ENCODE data around the gene MAP3K14. TPM values are rescaled to one million over a fixed set of nuclear protein-coding genes. Genes with fewer than 3 reads are reported as not detected.
A peak's percentile ranks its signal among the peaks of the same experiment; 100 is the strongest.

The MAP3K14 gene
- polyA plus RNA-seq, 1 of the 3 experiments (the other 2 are of a cell fraction), result 11.9 TPM

- TF ChIP-seq CHD2 (IDR thresholded peaks at IDR 0.05; ENCODE audit: low read length, partially characterized antibody), result peak; percentile 82
- peak; percentile 90 for TF ChIP-seq TEAD4 (IDR thresholded peaks at IDR 0.05; ENCODE audit: borderline replicate concordance, insufficient read depth)
- TF ChIP-seq JUND (IDR thresholded peaks at IDR 0.05), result peak; percentile 90
- peak; percentile 76; the same call in 1 of the 2 replicates for TF ChIP-seq FOXJ3 (CRISPR knock-in tag; IDR thresholded peaks at IDR 0.05)
- no peak for TF ChIP-seq NRF1 (IDR thresholded peaks at IDR 0.05; ENCODE audit: low read depth, low read length)
- no peak for TF ChIP-seq FOXM1 (IDR thresholded peaks at IDR 0.05; ENCODE audit: low read depth)
- TF ChIP-seq PBX3 (IDR thresholded peaks at IDR 0.05), result peak; percentile 91
- peak; percentile 96 for TF ChIP-seq TCF12 (IDR thresholded peaks at IDR 0.05)
- TF ChIP-seq YY1 (IDR thresholded peaks at IDR 0.05; ENCODE audit: low read depth), result peak; percentile 71; the same call in 1 of the 2 replicates
- TF ChIP-seq RCOR1 (IDR thresholded peaks at IDR 0.05; ENCODE audit: low read length), result peak; percentile 96
- TF ChIP-seq SMC3 (IDR thresholded peaks at IDR 0.05; ENCODE audit: low read depth, low read length), result no peak
- TF ChIP-seq RXRA (IDR thresholded peaks at IDR 0.05; ENCODE audit: borderline replicate concordance, low read depth), result peak; percentile 93
- peak; percentile 99 for TF ChIP-seq NFIC (IDR thresholded peaks at IDR 0.05; ENCODE audit: borderline replicate concordance)
- no peak for TF ChIP-seq ELF1 (IDR thresholded peaks at IDR 0.05)
- TF ChIP-seq RAD21 (IDR thresholded peaks at IDR 0.05; ENCODE audit: low read length), result peak; percentile 15; the same call in 1 of the 2 replicates
- no peak for TF ChIP-seq USF2 (IDR thresholded peaks at IDR 0.05; ENCODE audit: borderline replicate concordance, low read depth, low read length)
- peak; percentile 83 for TF ChIP-seq GATA2 (CRISPR knock-in tag; IDR thresholded peaks at IDR 0.05)
- peak; percentile 38; the same call in 1 of the 2 replicates for TF ChIP-seq MAX (IDR thresholded peaks at IDR 0.05; ENCODE audit: low read depth)
- TF ChIP-seq ZBTB33 (IDR thresholded peaks at IDR 0.05; ENCODE audit: borderline replicate concordance, low read depth), result peak; percentile 66; the same call in 1 of the 2 replicates
- peak; percentile 70; the same call in 1 of the 2 replicates for TF ChIP-seq FOSL2 (IDR thresholded peaks at IDR 0.05; ENCODE audit: borderline replicate concordance, low read depth)
- peak; percentile 77; the same call in 1 of the 2 replicates for TF ChIP-seq MXI1 (IDR thresholded peaks at IDR 0.05; ENCODE audit: low read depth, low read length)
These were observed 22.3 kb downstream of the MAP3K14 start (continued) for GRCh38 chr17:45294506-45294905.

All from SK-N-SH (cell line).